K562 (cell line): Measurements from ENCODE around the gene DMBT1. TPM values are rescaled to one million over a fixed set of nuclear protein-coding genes. Genes with fewer than 3 reads are reported as not detected.

Experiments
- FOXA3 ChIP-seq, 2 experiments: fragments of 450-650 bp in 1 of 2; sonication (generic) in 1 of 2; formaldehyde crosslinking; IDR thresholded peaks in 1 of 2; conservative IDR thresholded peaks in 1 of 2; 2 replicates each; pipeline versions ENCODE4 v1.4.0 to v1.8.0; 2020 to 2022; ENCODE audit warnings: mild to moderate bottlenecking in 2 of 2, missing genetic modification reagents in 1 of 2
- RAD21 ChIP-seq, 2 experiments: fragments of 250-450 bp in 1 of 2; fragments of 450-650 bp in 1 of 2; sonication (Bioruptor Pico) in 1 of 2; formaldehyde crosslinking in 1 of 2; IDR thresholded peaks in 1 of 2; conservative IDR thresholded peaks in 1 of 2; 2 replicates each; pipeline versions ENCODE4 v1.4.0 to v1.8.0; 2020 to 2022; ENCODE audit warnings: mild to moderate bottlenecking in 2 of 2, moderate library complexity in 1 of 2
- REST ChIP-seq, 2 experiments: fragments of 450-650 bp; formaldehyde crosslinking in 1 of 2; IDR thresholded peaks; 2 replicates each; pipeline versions ENCODE4 v1.4.0 to v1.6.1; 2014 to 2020; ENCODE audit warnings: mild to moderate bottlenecking in 2 of 2, borderline replicate concordance in 1 of 2, low read depth in 1 of 2
- SMC3 ChIP-seq: conservative IDR thresholded peaks from 2 replicates; pipeline ENCODE4 v1.6.1; 2011; ENCODE audit warnings: low read depth, low read length, improper control_type of control experiment; ENCODE audit not compliant: insufficient read depth
- ZNF778 ChIP-seq: fragments of 450-650 bp; formaldehyde crosslinking; IDR thresholded peaks from 2 replicates; pipeline ENCODE4 v1.4.0; 2020; ENCODE audit warnings: mild to moderate bottlenecking, moderate library complexity
- polyA plus RNA-seq, 8 experiments: library from polyadenylated mRNA; depleted of rRNA in 4 of 8; stranded (reverse) in 5 of 8; unstranded in 3 of 8; fragments of >200 nt; fragmentation: Nextera tagmentation in 2 of 8; fragmentation: Illumina TruSeq in 1 of 8; extraction: Ambion mirVana in 2 of 8; extraction: Trizol in 1 of 8; gene quantifications; 2 replicates each; pipeline versions ENCODE4 v1.2.1 to v1.2.3, GENCODE V29; 2011 to 2014; ENCODE audit warnings: inconsistent platforms in 1 of 8, missing spikeins in 1 of 8
- total RNA-seq, 7 experiments: library from RNA; depleted of rRNA in 6 of 7; stranded (reverse); fragments of >200 nt in 6 of 7; fragmentation: Illumina TruSeq in 2 of 7; extraction: Trizol in 2 of 7; gene quantifications; 2 replicates each; pipeline versions ENCODE4 v1.2.1 to v1.2.3, GENCODE V29; 2011 to 2021; ENCODE audit warnings: low replicate concordance in 1 of 7

The DMBT1 gene
- total and polyA plus RNA-seq, 9 of the 15 experiments (the other 6 are each of a cell fraction or from before 2014, with no cell fraction given) = 0.01 to 0.07 TPM; not detected in 7

- TF ChIP-seq ZNF778 (CRISPR knock-in tag) (no peak), RAD21 (CRISPR knock-in tag; conservative IDR thresholded peaks at IDR 0.05 in 1 of 2, IDR thresholded peaks at IDR 0.05 in 1 of 2) (peak in 1 of 2 experiments; percentile 58; a peak in 3 of 4 replicates), SMC3 (peak; percentile 53), FOXA3 (CRISPR knock-in tag; conservative IDR thresholded peaks at IDR 0.05 in 1 of 2, IDR thresholded peaks at IDR 0.05 in 1 of 2) (no peak), REST (IDR thresholded peaks at IDR 0.05; ENCODE audit: borderline replicate concordance) (peak; percentile 54; the same call in 1 of the 2 replicates), REST (CRISPR knock-in tag; IDR thresholded peaks at IDR 0.05; ENCODE audit: low read depth) (no peak)
- TF ChIP-seq, all 486 proteins: peak for 5
Observed at GRCh38 chr10:122648599-122649428, 88.3 kb downstream of the DMBT1 start (continued).
